ENCODE measurements around the gene ADISSP. TPM values are rescaled to one million over a fixed set of nuclear protein-coding genes. Genes with fewer than 3 reads are reported as not detected.

The ADISSP gene
- total and polyA plus RNA-seq, 2 donors (not counting 3 experiments of a cell fraction or from before 2014, with no cell fraction given) = 55.0 to 67.5 TPM

- dilution Hi-C loops (cut with MboI; ENCODE audit: extremely low pct_ligation_motif_present, low sequenced_read_pairs) = no loop called here
These were observed 16.1 kb upstream of the ADISSP start for GRCh38 chr20:3783511-3784195.

More at GRCh38 chr20:3783511-3784195, 16.1 kb upstream of the ADISSP start:
- intact Hi-C loops (cut with micrococcal nuclease) = no loop called here
- no peak for DNase-seq (ENCODE audit: low read depth, low spot score)
- BruUV-seq (replicated peaks) = no TSS peak
- Histone ChIP-seq H3K4me1 (ENCODE audit: control insufficient read depth, extremely low read depth, insufficient read depth, low read length) (peaks cover 22% of the 10 kb centered on the region), H4K20me1 (replicated peaks; ENCODE audit: control insufficient read depth, extremely low read depth, insufficient read depth, low read length) (no peaks in the 10 kb centered on the region), H3K9ac (replicated peaks; ENCODE audit: extremely low read depth, insufficient read depth, low read length) (no peak overlapping the region), H3K36me3 (ENCODE audit: control insufficient read depth in 2 of 2, extremely low read depth in 1 of 2, insufficient read depth in 2 of 2, low read length in 2 of 2) (peaks cover 0 to 5% of the 10 kb centered on the region in 2 experiments), H3K27me3 (ENCODE audit: control insufficient read depth in 2 of 2, insufficient read depth in 2 of 2, low read length in 2 of 2) (peaks cover 5 to 12% of the 10 kb centered on the region in 2 experiments), H3K4me2 (ENCODE audit: insufficient read depth, low read length) (no peak overlapping the region), H3K79me2 (ENCODE audit: control insufficient read depth, insufficient read depth, low read length) (peaks cover 31% of the 10 kb centered on the region), H3K27ac (ENCODE audit: insufficient read depth, low read depth, low read length) (no peak overlapping the region), H2AFZ (ENCODE audit: low read depth, low read length) (no peak overlapping the region), H3K9me3 (replicated peaks; ENCODE audit: control insufficient read depth, insufficient read depth, low read length) (no peaks in the 10 kb centered on the region), H3K4me3 (replicated peaks in 1 of 3; ENCODE audit: insufficient read depth in 1 of 3, low read depth in 1 of 3, low read length in 3 of 3) (no peak overlapping the region), H3K9me1 (replicated peaks; ENCODE audit: control insufficient read depth, extremely low read depth, insufficient read depth, low read length) (no peaks in the 10 kb centered on the region)
- ChIA-PET CTCF (interaction anchor here (7.6 kb wide), 1 partner anchor 35 kb away, joined by 214 read pairs; the partner anchor contains the start of gene AP5S1), POLR2A (no interaction called here)
- FAIRE-seq = no peak
- TF ChIP-seq FOS (IDR thresholded peaks at IDR 0.05; ENCODE audit: borderline replicate concordance, insufficient read depth, low read length) (no peak), POLR2AphosphoS5 (IDR thresholded peaks at IDR 0.05; ENCODE audit: insufficient read depth, low read depth, low read length) (no peak), POLR2A (IDR thresholded peaks at IDR 0.05; ENCODE audit: low read depth, low read length) (no peak), CTCF (IDR thresholded peaks at IDR 0.05; ENCODE audit: extremely low read depth in 1 of 2, insufficient read depth in 1 of 2, low read depth in 1 of 2, low read length in 2 of 2) (no peak), MYC (IDR thresholded peaks at IDR 0.05; ENCODE audit: low read depth, low read length) (no peak), MAX (IDR thresholded peaks at IDR 0.05; ENCODE audit: insufficient read depth, insufficient read length) (no peak), GATA2 (IDR thresholded peaks at IDR 0.05; ENCODE audit: insufficient read depth, insufficient read length, low read depth, low read length) (no peak), JUN (IDR thresholded peaks at IDR 0.05; ENCODE audit: borderline replicate concordance, insufficient read depth, insufficient read length, low read depth) (no peak), EZH2 (IDR thresholded peaks at IDR 0.05; ENCODE audit: borderline replicate concordance, low read depth, low read length, severe bottlenecking) (no peak)

Measured in endothelial cell of umbilical vein (primary cell).